Measurements from ENCODE around the gene SDR39U1.

DNA sequence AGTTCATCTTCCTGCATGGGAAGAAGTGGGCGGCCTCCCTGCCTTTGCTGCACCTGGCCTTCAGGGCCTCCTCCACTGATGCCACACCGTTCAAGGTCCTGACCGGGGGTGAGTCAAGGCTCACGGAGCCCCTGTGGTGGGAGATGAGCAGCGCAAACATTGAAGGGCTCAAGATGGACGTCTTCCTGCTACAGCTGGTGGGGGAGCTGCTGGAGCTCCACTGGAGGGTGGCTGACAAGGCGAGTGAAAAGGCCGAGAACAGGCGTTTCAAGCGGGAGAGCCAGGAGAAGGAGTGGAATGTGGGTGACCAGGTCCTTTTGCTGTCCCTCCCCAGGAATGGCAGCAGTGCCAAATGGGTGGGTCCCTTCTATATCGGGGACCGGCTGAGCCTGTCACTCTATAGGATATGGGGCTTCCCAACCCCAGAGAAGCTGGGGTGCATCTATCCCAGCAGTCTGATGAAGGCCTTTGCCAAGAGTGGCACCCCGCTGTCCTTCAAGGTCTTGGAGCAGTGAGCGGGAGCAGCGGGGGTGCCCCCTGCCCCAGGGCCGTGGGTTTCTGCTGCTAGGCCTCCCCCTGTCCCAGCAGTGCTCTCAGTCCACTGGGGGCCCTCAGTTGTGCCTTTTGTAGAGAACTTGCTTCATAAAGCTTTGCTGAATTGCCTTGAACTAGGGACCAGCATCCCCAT lies 25.5 kb downstream of the SDR39U1 start:
- TF ChIP-seq POLR2A (IDR thresholded peaks at IDR 0.05; ENCODE audit: low read depth, low read length) (no peak), POLR2AphosphoS5 (IDR thresholded peaks at IDR 0.05; ENCODE audit: low read depth, low read length) (no peak)
